Mucosa of descending colon (tissue), 3 donors: Measurements from ENCODE around the gene ULK2. TPM values are rescaled to one million over a fixed set of nuclear protein-coding genes. Genes with fewer than 3 reads are reported as not detected.
"Not testable (repeated sequence)": the region's sequence is repeated elsewhere in the genome, so short reads cannot be mapped to it uniquely, and the experiment has no call there.

Experiments used
- ATAC-seq: fragments of 200-7000 bp; cut with Tn5 transposase; one replicate; pipeline ENCODE4 v1.9.1; 2020; ENCODE audit warnings: mild to moderate bottlenecking, moderate library complexity
- DNase-seq, 3 donors: peaks; one replicate each; pipeline ENCODE4 v3.0.0-alpha.2; 2020
- H3K36me3 ChIP-seq: fragments of 200-600 bp; one replicate; pipeline ENCODE4 v1.8.0; 2021; ENCODE audit warnings: low read depth, mild to moderate bottlenecking
- H3K4me1 ChIP-seq: fragments of 200-600 bp; one replicate; pipeline ENCODE4 v1.8.0; 2021; ENCODE audit warnings: low read depth, mild to moderate bottlenecking
- H3K4me3 ChIP-seq: fragments of 200-600 bp; one replicate; pipeline ENCODE4 v1.8.0; 2021; ENCODE audit warnings: mild to moderate bottlenecking
- H3K9me3 ChIP-seq: fragments of 200-600 bp; one replicate; pipeline ENCODE4 v1.8.0; 2021; ENCODE audit warnings: mild to moderate bottlenecking
- intact Hi-C, 2 donors: fragments of 100-400 bp; cut with DNase I in 1 of 2; cut with micrococcal nuclease in 1 of 2; formaldehyde crosslinking; loops; one replicate each; pipeline versions ENCODE4 v1.11.0 to v1.11.1; 2022; cut with DNase I, micrococcal nuclease
- total RNA-seq, 3 donors: library from RNA; stranded (reverse); fragmentation: NEBNext Ultra II Directional in 2 of 3; extraction: Animal tissue kit (Norgen Biotek cat#: 25700) in 2 of 3; gene quantifications; one replicate each; pipeline versions ENCODE4 v1.2.1 to v1.2.4, GENCODE V29; 2021 to 2023
- TF ChIP-seq, protein P1 (sequence below): fragments of 200-600 bp; IDR thresholded peaks from one replicate; pipeline ENCODE4 v1.8.0; 2022; ENCODE audit warnings: antibody characterized with exemption, mild to moderate bottlenecking
- donor health status: DM: no; HTN: no; CAD: no; lungs with moderate emphysema.
- donor health status: DM: no; HTN: no; CAD: no.
- donor health status: DM: no; HTN: yes; CAD: no.

Gene ULK2
- total RNA-seq, 3 donors from 2014 or later, result 6.7 to 29.8 (median 8.5) TPM

DNA sequence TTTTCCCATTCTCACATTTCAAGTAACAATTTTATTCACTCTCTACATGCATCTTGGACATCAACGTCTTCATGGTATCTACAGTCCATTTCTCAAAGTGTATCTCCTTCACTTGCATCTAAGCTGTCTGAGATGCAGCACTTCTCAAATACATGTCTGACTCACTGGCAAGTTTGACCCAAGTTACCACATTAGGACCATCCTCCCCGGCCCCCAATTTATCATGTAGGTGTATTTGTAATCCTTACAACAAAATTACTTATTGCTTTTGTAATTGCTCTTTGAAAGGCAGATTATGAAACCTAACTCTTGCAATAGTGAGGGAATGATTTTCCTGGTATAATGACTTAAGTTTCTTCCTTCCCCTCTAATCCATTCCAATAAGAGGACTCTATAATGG is 28.9 kb upstream of the ULK2 start:
- Histone ChIP-seq H3K4me1 (peaks cover 8% of the 10 kb centered on the region), H3K9me3 (no peaks in the 10 kb centered on the region), H3K4me3 (no peak overlapping the region), H3K36me3 (no peaks in the 10 kb centered on the region)
- TF ChIP-seq, protein P1, sequence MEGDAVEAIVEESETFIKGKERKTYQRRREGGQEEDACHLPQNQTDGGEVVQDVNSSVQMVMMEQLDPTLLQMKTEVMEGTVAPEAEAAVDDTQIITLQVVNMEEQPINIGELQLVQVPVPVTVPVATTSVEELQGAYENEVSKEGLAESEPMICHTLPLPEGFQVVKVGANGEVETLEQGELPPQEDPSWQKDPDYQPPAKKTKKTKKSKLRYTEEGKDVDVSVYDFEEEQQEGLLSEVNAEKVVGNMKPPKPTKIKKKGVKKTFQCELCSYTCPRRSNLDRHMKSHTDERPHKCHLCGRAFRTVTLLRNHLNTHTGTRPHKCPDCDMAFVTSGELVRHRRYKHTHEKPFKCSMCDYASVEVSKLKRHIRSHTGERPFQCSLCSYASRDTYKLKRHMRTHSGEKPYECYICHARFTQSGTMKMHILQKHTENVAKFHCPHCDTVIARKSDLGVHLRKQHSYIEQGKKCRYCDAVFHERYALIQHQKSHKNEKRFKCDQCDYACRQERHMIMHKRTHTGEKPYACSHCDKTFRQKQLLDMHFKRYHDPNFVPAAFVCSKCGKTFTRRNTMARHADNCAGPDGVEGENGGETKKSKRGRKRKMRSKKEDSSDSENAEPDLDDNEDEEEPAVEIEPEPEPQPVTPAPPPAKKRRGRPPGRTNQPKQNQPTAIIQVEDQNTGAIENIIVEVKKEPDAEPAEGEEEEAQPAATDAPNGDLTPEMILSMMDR, result no peak
- ATAC-seq (no peak), DNase-seq (no peak)
- intact Hi-C loops, result no loop called here

- H3K9me3 ChIP-seq, intact Hi-C loops: not testable (repeated sequence)
Measured at GRCh38 chr17:19890554-19890953, 22.8 kb upstream of the ULK2 start.

GRCh38 chr17:19890001-19890400 is 22.3 kb upstream of the ULK2 start:
- H3K9me3 ChIP-seq, H3K36me3 ChIP-seq, H3K4me3 ChIP-seq, DNase-seq, intact Hi-C loops, ATAC-seq, H3K4me1 ChIP-seq: not testable (repeated sequence)

More at GRCh38 chr17:19890554-19890953, 22.8 kb upstream of the ULK2 start:
- DNase-seq, ATAC-seq, H3K36me3 ChIP-seq, H3K4me1 ChIP-seq, H3K4me3 ChIP-seq: not testable (repeated sequence)

- no peaks in the 10 kb centered on the region for H3K36me3 ChIP-seq
- no peak for ATAC-seq
- intact Hi-C loops, result no loop called here
- DNase-seq, result no peak
- H3K4me3 ChIP-seq, result no peak overlapping the region
- H3K9me3 ChIP-seq, result no peaks in the 10 kb centered on the region
- TF ChIP-seq, protein P1, result no peak
- H3K4me1 ChIP-seq, result no peaks in the 10 kb centered on the region
Measured at GRCh38 chr17:19886116-19886515, 18.4 kb upstream of the ULK2 start.

GRCh38 chr17:19883537-19884215 is 15.9 kb upstream of the ULK2 start:
- intact Hi-C loops, result no loop called here
- ATAC-seq (no peak), DNase-seq (no peak)
- Histone ChIP-seq H3K9me3 (no peaks in the 10 kb centered on the region), H3K36me3 (no peaks in the 10 kb centered on the region), H3K4me1 (no peaks in the 10 kb centered on the region), H3K4me3 (no peak overlapping the region)
- TF ChIP-seq, protein P1, result no peak

GRCh38 chr17:19880393-19880792 is 12.7 kb upstream of the ULK2 start:
- Histone ChIP-seq H3K36me3 (no peaks in the 10 kb centered on the region), H3K9me3 (no peaks in the 10 kb centered on the region), H3K4me3 (no peak overlapping the region), H3K4me1 (no peaks in the 10 kb centered on the region)
- TF ChIP-seq, protein P1, result no peak
- DNase-seq (no peak), ATAC-seq (no peak)
- intact Hi-C loops, result no loop called here
